Measurements from ENCODE around the gene UGT1A3.

The UGT1A3 gene

GRCh38 chr2:233821196-233821595 is 92.4 kb downstream of the UGT1A3 start:
- H3K27ac ChIP-seq (ENCODE audit: low read length), result no peak overlapping the region
- no peak overlapping the region for H3K4me2 ChIP-seq (ENCODE audit: insufficient read depth, low read length)
- no peak overlapping the region for H3K9ac ChIP-seq (ENCODE audit: low read depth, low read length)
- H3K79me2 ChIP-seq (ENCODE audit: insufficient read depth, low read length), result no peaks in the 10 kb centered on the region
- H3K36me3 ChIP-seq (ENCODE audit: insufficient read depth, low read length), result no peaks in the 10 kb centered on the region
- H3K9me3 ChIP-seq (ENCODE audit: insufficient read depth, low read length, severe bottlenecking), result no peaks in the 10 kb centered on the region
- no peak for ATAC-seq (ENCODE audit: insufficient read depth, low read depth)
- no peak overlapping the region for H3K4me3 ChIP-seq (ENCODE audit: low read depth in 1 of 2, low read length in 2 of 2)
- no peak overlapping the region for H2AFZ ChIP-seq (ENCODE audit: low read depth, low read length)
- no peaks in the 10 kb centered on the region for H3K27me3 ChIP-seq (ENCODE audit: insufficient read depth, low read length, poor library complexity)
- TF ChIP-seq EZH2 (IDR thresholded peaks at IDR 0.05; ENCODE audit: borderline replicate concordance, low read depth, low read length, severe bottlenecking) (no peak), CTCF (IDR thresholded peaks at IDR 0.05; ENCODE audit: borderline replicate concordance, extremely low read depth, low read length, poor library complexity, severe bottlenecking) (no peak)
- no peaks in the 10 kb centered on the region for H3K4me1 ChIP-seq (ENCODE audit: insufficient read depth, low read length)
- no peaks in the 10 kb centered on the region for H4K20me1 ChIP-seq (ENCODE audit: insufficient read depth, low read length)
- DNase-seq, result no peak

- Histone ChIP-seq H3K36me3 (ENCODE audit: insufficient read depth, low read length) (no peaks in the 10 kb centered on the region), H3K9me3 (ENCODE audit: insufficient read depth, low read length, severe bottlenecking) (no peaks in the 10 kb centered on the region), H4K20me1 (ENCODE audit: insufficient read depth, low read length) (no peaks in the 10 kb centered on the region), H3K4me1 (ENCODE audit: insufficient read depth, low read length) (no peaks in the 10 kb centered on the region), H3K4me2 (ENCODE audit: insufficient read depth, low read length) (no peak overlapping the region), H3K9ac (ENCODE audit: low read depth, low read length) (no peak overlapping the region), H3K27ac (ENCODE audit: low read length) (no peak overlapping the region), H3K79me2 (ENCODE audit: insufficient read depth, low read length) (no peaks in the 10 kb centered on the region), H3K4me3 (ENCODE audit: low read depth in 1 of 2, low read length in 2 of 2) (no peak overlapping the region), H2AFZ (ENCODE audit: low read depth, low read length) (no peak overlapping the region), H3K27me3 (ENCODE audit: insufficient read depth, low read length, poor library complexity) (no peaks in the 10 kb centered on the region)
- no peak for DNase-seq
- no peak for ATAC-seq (ENCODE audit: insufficient read depth, low read depth)
- TF ChIP-seq EZH2 (IDR thresholded peaks at IDR 0.05; ENCODE audit: borderline replicate concordance, low read depth, low read length, severe bottlenecking) (no peak), CTCF (IDR thresholded peaks at IDR 0.05; ENCODE audit: borderline replicate concordance, extremely low read depth, low read length, poor library complexity, severe bottlenecking) (no peak)
These were observed 92.9 kb downstream of the UGT1A3 start for GRCh38 chr2:233821709-233822100.

- Histone ChIP-seq H3K27me3 (ENCODE audit: insufficient read depth, low read length, poor library complexity) (no peaks in the 10 kb centered on the region), H3K4me3 (ENCODE audit: low read depth in 1 of 2, low read length in 2 of 2) (no peak overlapping the region), H3K4me1 (ENCODE audit: insufficient read depth, low read length) (no peaks in the 10 kb centered on the region), H2AFZ (ENCODE audit: low read depth, low read length) (no peak overlapping the region), H3K79me2 (ENCODE audit: insufficient read depth, low read length) (no peaks in the 10 kb centered on the region), H4K20me1 (ENCODE audit: insufficient read depth, low read length) (no peaks in the 10 kb centered on the region), H3K9ac (ENCODE audit: low read depth, low read length) (no peak overlapping the region), H3K36me3 (ENCODE audit: insufficient read depth, low read length) (no peaks in the 10 kb centered on the region), H3K9me3 (ENCODE audit: insufficient read depth, low read length, severe bottlenecking) (no peaks in the 10 kb centered on the region), H3K4me2 (ENCODE audit: insufficient read depth, low read length) (no peak overlapping the region), H3K27ac (ENCODE audit: low read length) (no peak overlapping the region)
- DNase-seq (no peak), ATAC-seq (ENCODE audit: insufficient read depth, low read depth) (no peak)
- TF ChIP-seq EZH2 (IDR thresholded peaks at IDR 0.05; ENCODE audit: borderline replicate concordance, low read depth, low read length, severe bottlenecking), result no peak
- no peak for TF ChIP-seq CTCF (IDR thresholded peaks at IDR 0.05; ENCODE audit: borderline replicate concordance, extremely low read depth, low read length, poor library complexity, severe bottlenecking)
These were observed 93.4 kb downstream of the UGT1A3 start for GRCh38 chr2:233822101-233822771.

Measured in DND-41 (cell line).